ENCODE results near the gene MYO1G. TPM values are rescaled to one million over a fixed set of nuclear protein-coding genes. Genes with fewer than 3 reads are reported as not detected.

MYO1G gene
- total RNA-seq, 4 donors from 2014 or later = 0.68 to 4.5 (median 1.6) TPM

DNA sequence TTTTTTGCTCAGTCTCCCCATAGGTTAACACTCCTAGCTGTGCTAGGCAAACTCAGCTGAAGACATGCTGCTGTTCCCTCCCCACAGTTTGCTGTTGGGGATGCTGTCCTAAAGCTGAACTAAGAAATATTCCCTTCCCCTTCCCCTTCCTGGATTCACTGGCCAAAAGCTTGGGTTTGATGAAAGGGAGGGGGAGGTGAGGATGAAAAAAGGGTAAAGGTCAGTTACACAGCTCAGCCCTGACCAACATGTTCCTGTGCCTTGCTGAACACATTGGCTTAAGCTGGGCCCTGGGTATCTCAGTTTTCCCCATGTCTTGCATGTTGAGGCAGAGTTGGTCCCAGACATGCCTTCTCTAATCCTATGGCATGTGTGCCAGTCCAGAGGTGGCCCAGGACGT lies 36.5 kb upstream of the MYO1G start:
- WGBS = 67% methylated on average over 1 of the region's 1 CpG
- Histone ChIP-seq H3K9me3 (no peaks in the 10 kb centered on the region), H3K27me3 (no peaks in the 10 kb centered on the region), H3K4me1 (no peaks in the 10 kb centered on the region), H3K4me3 (no peak overlapping the region), H3K27ac (no peak overlapping the region), H3K36me3 (peaks cover 7% of the 10 kb centered on the region)
- no peak for DNase-seq (ENCODE audit: low spot score in 2 of 2)
- no peak for TF ChIP-seq POLR2A (IDR thresholded peaks at IDR 0.05)
- TF ChIP-seq, protein P1, sequence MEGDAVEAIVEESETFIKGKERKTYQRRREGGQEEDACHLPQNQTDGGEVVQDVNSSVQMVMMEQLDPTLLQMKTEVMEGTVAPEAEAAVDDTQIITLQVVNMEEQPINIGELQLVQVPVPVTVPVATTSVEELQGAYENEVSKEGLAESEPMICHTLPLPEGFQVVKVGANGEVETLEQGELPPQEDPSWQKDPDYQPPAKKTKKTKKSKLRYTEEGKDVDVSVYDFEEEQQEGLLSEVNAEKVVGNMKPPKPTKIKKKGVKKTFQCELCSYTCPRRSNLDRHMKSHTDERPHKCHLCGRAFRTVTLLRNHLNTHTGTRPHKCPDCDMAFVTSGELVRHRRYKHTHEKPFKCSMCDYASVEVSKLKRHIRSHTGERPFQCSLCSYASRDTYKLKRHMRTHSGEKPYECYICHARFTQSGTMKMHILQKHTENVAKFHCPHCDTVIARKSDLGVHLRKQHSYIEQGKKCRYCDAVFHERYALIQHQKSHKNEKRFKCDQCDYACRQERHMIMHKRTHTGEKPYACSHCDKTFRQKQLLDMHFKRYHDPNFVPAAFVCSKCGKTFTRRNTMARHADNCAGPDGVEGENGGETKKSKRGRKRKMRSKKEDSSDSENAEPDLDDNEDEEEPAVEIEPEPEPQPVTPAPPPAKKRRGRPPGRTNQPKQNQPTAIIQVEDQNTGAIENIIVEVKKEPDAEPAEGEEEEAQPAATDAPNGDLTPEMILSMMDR (IDR thresholded peaks at IDR 0.05) = no peak
- TF ChIP-seq EP300 (IDR thresholded peaks at IDR 0.05) = no peak
- no peak for TF ChIP-seq POLR2AphosphoS5 (IDR thresholded peaks at IDR 0.05)

DNA sequence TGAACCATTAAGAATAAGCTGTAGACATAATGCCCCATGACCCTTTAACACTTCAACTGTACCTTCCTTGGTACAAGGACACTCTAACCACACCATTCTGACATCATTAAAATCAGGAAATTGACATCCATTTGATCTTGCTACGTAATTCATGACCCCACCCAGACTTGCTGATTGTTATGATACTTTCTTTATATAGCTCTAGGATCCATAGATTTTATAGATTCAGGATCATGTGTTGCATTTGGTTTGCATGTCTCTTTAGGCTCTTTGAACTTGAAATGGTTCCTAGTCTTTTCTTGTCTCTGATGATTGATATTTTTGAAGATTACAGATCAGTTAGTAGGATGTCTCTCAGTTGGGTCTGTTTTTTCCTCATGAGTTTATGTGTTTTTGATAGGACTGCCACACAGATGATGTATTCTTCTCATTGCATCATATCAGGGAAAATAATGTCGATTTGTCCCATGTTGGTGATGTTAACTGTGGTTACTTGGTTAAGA lies 34.7 kb upstream of the MYO1G start:
- WGBS = 54% methylated on average over 2 of the region's 2 CpGs
- Histone ChIP-seq H3K36me3 (peaks cover 7% of the 10 kb centered on the region), H3K27ac (no peak overlapping the region), H3K4me1 (no peaks in the 10 kb centered on the region), H3K4me3 (no peak overlapping the region), H3K27me3 (no peaks in the 10 kb centered on the region), H3K9me3 (no peaks in the 10 kb centered on the region)
- no peak for DNase-seq (ENCODE audit: low spot score in 2 of 2)
- no peak for TF ChIP-seq EP300 (IDR thresholded peaks at IDR 0.05)
- no peak for TF ChIP-seq POLR2AphosphoS5 (IDR thresholded peaks at IDR 0.05)
- TF ChIP-seq, protein P1 (IDR thresholded peaks at IDR 0.05) = no peak
- TF ChIP-seq POLR2A (IDR thresholded peaks at IDR 0.05) = no peak

DNA sequence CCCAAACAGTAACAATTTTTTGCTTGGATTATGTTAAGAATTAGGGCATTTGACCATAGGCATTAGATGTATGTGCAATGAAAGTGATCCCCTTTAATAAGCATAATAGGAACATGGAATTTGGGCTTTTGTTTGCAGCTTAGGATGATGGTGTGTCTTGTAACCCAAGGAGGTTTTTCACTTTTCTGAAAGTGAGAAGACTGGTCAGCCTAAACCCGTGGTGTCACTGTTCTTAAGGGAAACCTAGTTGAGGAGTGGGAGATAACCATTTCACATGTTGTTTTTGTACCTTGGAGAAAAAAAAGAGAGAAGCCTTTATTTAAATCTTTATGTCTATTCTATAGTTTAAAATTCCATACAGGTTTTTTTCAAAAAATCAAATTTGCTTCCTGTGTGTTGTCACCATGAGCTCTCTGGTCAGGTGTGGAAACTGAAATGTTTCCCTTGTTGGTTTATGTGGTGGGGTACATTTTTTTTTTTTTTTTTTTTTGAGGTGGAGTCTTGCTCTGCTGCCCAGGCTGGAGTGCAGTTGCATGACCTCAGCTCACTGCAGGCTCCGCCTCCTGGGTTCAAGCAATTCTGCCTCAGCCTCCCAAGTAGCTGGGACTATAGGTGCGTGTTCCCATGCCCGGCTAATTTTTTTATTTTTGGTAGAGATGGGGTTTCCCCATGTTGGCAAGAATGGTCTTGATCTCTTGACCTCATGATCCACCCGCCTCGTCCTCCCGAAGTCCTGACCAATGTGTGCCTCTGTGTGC lies 28.9 kb upstream of the MYO1G start:
- H3K4me1 ChIP-seq = peaks cover 15% of the 10 kb centered on the region
- 90% methylated on average over 7 of the region's 7 CpGs for WGBS

DNA sequence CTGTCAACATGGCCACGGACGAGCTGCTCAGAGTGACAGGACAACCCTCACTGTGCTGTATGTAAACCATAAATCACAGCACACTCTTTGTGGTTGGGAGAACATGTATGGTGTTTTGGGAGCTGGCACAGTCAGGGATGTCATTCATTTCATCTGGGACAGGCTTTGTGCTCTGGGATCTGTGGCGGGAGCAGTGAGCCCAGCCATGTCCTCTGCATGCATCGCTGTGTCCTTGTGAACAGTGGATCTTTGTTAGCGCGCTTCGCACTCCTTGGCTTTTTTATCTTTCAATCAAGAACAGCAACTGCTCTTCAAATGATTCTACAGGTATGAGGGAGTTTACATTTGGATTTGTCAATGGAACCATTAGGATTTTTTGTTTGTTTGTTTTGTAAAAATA lies 28.3 kb upstream of the MYO1G start:
- no peak for DNase-seq (ENCODE audit: low spot score in 2 of 2)
- H3K27me3 ChIP-seq = no peaks in the 10 kb centered on the region
- WGBS = 81% methylated on average over 5 of the region's 7 CpGs
- H3K4me3 ChIP-seq = no peak overlapping the region
- H3K27ac ChIP-seq = no peak overlapping the region
- TF ChIP-seq POLR2AphosphoS5 (IDR thresholded peaks at IDR 0.05) = no peak
- TF ChIP-seq, protein P1 (IDR thresholded peaks at IDR 0.05) = no peak
- TF ChIP-seq EP300 (IDR thresholded peaks at IDR 0.05) = no peak
- TF ChIP-seq POLR2A (IDR thresholded peaks at IDR 0.05) = no peak
- no peaks in the 10 kb centered on the region for H3K9me3 ChIP-seq
- H3K4me1 ChIP-seq = peaks cover 17% of the 10 kb centered on the region
- H3K36me3 ChIP-seq = no peaks in the 10 kb centered on the region

More for the DNA sequence above, 28.9 kb upstream of the MYO1G start:
- no peak overlapping the region for H3K4me3 ChIP-seq
- no peaks in the 10 kb centered on the region for H3K27me3 ChIP-seq
- H3K36me3 ChIP-seq = peaks cover 6% of the 10 kb centered on the region
- H3K27ac ChIP-seq = no peak overlapping the region
- no peaks in the 10 kb centered on the region for H3K9me3 ChIP-seq
- TF ChIP-seq POLR2AphosphoS5 (IDR thresholded peaks at IDR 0.05) = no peak
- TF ChIP-seq, protein P1 (IDR thresholded peaks at IDR 0.05) = no peak
- TF ChIP-seq EP300 (IDR thresholded peaks at IDR 0.05) = no peak
- TF ChIP-seq POLR2A (IDR thresholded peaks at IDR 0.05) = no peak
- DNase-seq (ENCODE audit: low spot score in 2 of 2) = no peak

DNA sequence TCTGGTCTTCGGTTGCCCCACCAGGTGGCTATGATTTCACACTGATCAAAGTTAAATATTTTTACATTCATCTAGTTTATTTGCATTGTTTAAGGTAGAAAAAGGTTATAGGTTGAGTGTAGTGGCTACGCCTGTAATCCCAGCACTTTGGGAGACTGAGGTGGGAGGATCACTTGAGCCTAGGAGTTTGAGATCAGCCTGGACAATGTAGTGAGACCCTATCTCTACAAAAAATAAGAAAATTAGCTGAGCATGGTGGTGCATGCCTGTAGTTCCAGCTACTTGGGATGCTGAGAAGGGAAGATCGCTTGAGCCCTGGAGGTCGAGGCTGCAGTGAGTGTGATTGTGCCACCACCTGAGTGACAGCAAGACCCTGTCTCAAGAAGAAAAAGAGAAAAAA lies 25.0 kb upstream of the MYO1G start:
- no peaks in the 10 kb centered on the region for H3K36me3 ChIP-seq
- H3K27ac ChIP-seq = no peak overlapping the region
- H3K9me3 ChIP-seq = no peaks in the 10 kb centered on the region
- no peaks in the 10 kb centered on the region for H3K27me3 ChIP-seq
- H3K4me3 ChIP-seq = no peak overlapping the region
- DNase-seq (ENCODE audit: low spot score in 2 of 2) = no peak
- 95% methylated on average over 4 of the region's 4 CpGs for WGBS
- peaks cover 37% of the 10 kb centered on the region for H3K4me1 ChIP-seq
- TF ChIP-seq POLR2A (IDR thresholded peaks at IDR 0.05) = no peak
- no peak for TF ChIP-seq POLR2AphosphoS5 (IDR thresholded peaks at IDR 0.05)
- no peak for TF ChIP-seq EP300 (IDR thresholded peaks at IDR 0.05)
- TF ChIP-seq, protein P1 (IDR thresholded peaks at IDR 0.05) = no peak
